HG02970 (cell line): ENCODE results near the gene ARHGAP21.
"Not testable (repeated sequence)": the region's sequence is repeated elsewhere in the genome, so short reads cannot be mapped to it uniquely, and the experiment has no call there.

Experiments
- ATAC-seq: cut with Tn5 transposase; IDR thresholded peaks from one replicate; pipeline ENCODE4 v1.9.1; 2021; ENCODE audit warnings: mild to moderate bottlenecking, moderate library complexity, moderate number of reproducible peaks; ENCODE audit not compliant: unreplicated experiment, low FRiP score

Gene ARHGAP21

DNA sequence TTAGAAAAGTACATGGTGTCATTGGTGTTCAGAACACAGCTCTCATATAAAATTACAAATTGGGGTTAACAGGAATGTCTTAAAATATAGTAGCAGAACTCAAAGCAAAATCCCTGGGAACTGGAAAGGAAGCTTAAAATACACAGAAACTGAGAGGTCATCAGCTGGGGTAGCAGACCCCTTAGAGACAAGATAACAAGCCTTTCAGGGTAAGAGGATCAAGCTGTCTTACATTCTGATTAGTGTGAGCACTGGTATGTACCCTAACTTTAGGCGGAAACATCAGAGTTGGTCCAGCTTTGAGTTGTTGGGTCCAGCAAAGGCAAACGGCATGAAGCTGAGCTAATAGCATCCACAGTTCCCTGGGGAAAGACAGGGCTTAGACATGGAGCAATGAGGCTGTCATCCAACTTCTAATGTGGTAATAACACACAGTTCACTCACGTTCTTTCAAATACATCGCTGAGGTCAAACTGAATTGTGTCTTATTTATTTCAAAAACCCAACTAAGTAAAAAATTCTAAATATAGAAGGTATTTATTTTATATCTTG is 32.6 kb downstream of the ARHGAP21 start:
- no peak for ATAC-seq

DNA sequence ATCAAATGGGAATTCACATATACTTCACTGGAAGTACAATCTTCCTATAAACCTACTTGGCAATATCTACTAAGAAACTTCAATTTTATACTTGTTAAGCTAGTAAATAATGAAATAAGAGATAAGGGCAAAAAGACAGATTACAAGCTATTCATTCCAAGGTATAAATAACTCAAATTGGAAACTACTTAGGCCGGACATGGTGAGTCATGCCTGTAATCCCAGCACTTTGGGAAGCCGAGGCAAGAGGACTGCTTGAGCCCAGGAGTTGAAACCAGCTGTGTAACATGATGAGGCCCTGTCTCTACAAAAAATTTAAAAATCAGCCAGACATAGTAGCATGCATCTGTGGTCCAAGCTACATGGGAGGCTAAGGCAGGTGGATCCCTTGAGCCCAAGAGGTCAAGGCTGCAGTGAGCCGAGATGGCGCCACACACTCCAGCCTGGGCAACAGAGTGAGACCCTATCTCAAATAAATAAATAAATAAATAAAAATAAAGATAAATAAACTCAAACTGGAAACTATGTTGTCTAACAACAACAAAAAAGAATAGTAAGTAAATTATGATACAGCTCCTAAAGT is 37.6 kb downstream of the ARHGAP21 start:
- no peak for ATAC-seq

DNA sequence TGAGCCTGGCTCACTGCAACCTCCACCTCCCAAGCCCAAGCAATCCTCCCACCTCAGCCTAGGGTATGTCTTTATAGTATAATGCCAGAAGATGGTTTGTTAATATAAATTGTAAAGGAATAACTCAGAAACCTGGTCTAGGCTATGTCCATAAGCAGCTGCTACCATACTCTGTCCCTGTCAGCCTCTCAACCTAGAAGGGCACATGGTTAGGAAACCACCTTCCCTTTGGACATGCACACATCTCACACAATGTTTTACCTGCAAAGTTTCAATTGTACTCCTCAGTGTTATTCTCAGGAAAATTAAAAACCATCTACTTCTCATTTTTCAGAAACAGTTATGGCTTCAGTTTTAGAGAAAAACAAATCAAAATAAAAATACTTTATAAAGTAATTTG is 40.1 kb downstream of the ARHGAP21 start:
- ATAC-seq = no peak

DNA sequence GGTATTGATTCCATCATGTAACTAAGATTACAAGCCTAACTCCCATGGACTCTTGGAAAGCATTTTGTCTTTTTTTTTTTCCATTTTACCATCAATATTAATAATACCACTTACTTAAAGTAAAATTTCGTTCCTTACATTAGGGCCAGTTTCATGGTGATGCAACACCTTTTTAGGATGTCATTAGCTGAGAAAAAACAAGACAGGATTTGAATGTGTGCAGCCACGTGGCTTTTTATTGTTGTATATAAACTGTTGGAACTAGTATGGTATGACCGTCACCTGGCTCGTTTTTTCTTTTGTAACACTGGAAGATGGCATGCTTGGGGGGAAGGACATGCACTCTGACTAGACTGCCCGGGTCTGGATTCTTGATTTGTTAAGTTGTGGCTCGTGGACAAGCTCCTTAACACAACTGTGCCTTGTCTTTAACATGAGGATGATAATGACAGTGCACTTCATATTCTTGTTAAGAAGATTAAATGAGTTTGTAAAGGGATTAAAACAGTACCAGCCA is 42.1 kb downstream of the ARHGAP21 start:
- no peak for ATAC-seq

DNA sequence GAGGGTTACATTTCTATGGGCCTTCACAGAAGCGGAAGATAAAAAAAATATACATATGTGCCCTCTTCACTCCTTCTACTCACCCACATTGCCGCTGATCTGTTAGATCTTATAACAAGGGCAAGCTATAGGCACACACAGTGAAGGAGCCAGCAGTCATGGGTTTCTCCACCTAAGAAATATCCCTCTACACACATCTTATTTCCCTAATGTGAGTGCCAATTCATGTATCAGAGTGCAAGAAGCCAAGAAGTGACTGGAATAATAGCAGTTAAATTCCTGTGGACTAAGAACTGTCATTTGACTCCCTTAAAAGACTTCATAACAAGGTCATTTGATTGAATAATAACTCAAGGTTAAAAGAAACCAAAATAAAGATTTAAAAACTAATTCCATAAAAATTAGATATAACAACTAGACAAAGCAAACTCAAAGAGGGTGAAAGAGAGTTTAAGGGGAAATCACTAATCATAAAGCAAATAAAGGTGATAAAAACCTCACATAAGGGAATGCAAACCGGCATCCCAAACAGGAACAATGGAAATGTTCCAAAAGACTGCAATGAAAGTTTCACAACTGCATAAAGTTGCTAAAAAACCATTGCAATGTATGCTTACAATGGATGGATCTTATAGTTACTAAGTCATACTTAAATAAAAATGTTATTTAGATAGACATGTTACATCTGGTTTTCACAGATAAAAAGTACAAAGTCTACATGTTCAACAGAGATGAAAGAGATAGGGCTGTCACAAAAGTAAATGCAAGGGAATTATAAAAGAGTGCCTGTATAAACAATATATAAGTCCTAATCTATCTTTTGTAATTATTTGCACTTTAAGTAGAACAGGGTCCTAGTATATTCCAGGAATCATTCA is 42.8 kb downstream of the ARHGAP21 start:
- ATAC-seq = no peak

DNA sequence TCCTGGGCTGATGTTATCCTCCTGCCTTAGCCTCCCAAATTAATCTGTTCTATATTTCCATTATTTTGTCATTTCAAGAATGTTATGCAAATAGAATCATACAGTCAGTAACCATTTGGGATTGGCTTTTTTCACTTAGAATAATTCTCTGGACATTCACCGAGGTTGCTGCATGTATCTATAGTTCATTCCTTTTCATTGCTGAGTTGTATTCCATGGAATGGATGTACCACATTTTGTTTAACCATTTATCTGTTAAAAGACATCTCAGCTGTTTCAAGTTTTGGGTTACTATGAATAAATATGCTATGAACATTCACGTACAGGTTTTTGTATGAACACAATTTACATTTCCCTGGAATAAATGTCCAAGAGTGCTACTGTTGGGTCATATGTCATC is 44.9 kb downstream of the ARHGAP21 start:
- no peak for ATAC-seq

DNA sequence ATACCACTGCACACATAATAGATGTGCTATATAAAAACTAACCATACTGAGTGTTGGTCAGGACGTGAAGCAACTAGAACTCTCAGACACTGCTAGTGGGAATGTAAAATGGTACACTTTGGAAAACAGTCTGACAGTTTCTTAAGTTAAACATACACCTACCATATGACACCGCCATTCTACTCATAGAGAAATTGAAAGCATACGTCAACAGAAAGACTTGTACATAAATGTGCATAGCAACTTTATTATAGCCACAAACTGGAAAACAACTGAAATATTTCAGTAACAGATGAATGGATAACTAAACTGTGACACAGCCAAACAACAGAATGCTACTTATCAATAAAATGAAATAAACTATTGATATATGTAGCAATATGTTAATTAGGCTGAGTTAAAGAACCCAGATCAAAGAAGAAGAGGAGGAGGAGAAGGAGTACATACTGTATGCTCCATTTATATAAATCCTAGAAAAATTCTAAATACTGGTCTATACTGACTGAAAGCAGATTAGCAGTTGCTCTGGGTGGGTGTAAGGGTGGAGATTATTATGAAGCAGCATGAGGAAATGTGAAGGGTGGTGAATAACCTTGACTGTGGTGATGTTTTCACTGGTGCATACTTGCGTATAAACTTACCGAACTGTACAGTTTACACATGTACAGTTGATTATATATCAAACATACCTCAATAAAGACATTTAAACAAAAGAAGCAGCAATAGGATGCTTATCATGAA is 48.6 kb downstream of the ARHGAP21 start:
- no peak for ATAC-seq

DNA sequence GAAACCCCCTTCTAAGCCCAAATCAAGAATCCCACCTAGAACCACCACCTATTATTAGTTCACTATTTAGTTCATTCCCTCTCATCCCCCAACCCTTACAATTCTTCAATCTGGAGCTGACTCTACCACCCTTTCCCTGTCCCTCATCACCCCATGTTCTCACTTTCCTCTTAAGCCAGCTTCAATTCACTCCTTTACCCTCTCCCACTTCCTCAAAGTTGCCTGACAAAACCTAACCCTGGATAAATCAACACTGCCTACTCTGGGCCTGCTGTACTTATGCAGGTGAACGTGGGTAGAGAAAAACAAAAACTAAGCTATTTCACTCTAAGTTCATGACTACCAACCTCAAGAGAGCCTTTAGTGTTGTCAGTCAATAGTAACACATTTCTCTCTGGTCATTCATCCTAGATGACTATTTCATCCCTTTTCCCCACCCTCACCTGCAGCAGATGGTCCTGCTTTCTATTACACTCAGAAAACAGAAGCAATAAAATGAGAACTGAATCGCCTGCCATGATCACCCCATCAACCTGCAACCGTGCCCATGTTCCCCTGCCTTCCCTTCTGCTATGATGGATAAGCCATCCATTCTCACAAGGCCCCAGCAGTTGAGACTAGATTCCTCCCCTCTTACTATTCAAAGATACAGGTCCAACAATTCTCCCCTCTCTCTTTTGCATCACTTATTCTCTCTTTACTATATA is 52.6 kb downstream of the ARHGAP21 start:
- no peak for ATAC-seq

DNA sequence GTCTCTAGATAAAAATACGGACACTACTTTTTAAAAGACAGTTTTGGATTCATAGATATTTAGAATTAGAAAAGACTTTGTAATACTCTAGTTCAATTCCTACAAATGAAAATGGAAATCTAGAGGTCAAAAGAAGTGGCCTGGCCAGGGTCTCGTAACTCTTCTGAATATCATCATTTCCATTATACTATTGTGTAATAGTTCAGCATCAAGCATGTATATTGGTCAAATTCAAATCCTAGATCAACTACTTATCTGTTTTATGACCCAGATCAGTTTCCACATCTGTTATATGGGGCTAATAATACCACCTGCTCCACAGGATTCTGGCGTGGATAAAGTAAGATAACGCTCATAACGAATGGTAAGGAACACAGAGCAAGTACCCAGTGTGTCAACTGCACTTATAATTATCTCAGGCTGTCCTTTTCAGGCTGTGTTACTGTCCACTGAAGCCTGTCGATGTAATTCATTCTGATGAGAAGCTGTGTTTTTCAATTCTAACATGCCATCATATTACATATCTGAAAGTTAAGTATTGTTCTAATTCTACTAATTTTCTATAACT is 54.3 kb downstream of the ARHGAP21 start:
- no peak for ATAC-seq

DNA sequence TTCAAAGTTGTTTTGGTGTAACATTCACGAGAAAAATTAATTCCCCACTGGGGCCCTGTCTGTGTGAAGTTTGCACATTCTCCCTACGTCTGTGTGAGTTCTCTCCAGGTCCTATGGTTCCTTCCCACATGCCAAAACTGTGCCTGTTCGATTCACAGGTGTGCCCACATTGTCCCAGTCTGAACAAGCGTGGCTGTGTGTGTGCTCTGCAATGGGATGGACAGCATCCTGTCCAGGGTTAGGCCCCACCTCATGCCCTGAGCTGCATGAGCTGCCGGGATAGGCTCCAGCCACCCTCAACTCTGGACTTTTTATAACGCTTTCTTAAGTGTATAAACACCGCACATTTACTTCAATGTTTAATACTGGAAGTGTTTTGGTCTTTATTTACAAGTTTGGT is 55.4 kb downstream of the ARHGAP21 start:
- ATAC-seq = no peak

DNA sequence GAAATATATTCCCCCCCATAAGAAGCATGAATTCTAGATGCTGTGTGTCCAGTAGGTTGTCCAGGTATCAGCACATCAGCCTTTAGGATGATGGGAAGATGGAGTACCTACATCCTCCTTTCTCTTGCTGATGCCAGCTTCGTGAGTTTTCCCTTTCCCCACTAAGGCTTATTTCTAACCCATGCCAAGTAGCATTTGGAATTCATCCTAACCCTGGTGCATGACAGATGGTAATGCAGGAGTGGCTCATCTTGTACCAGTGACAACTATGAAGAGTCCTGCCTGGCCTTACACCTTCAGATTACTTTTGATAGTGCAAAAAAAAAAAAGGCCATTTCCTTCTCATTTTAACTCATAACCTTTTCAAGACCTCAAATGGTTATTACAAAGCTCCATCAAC is 58.7 kb downstream of the ARHGAP21 start:
- ATAC-seq = no peak

DNA sequence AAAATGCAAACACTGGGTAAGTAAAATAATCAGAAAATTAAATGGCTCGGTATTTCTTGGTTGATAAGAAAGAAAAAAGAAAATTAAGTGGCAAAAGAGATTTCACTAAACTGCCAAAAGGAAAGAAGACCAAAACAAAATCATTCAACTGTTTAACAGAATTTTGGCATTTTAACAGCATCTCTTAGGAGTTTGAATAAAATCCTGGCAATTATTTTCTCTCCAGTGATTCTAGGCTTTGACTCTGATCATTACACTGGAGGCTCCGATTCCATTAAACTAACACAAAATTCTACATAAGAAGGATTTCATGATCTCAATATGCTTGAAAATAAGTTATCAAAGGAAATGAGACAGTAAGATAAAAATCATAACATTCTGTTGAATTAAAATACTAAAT is 62.3 kb downstream of the ARHGAP21 start:
- ATAC-seq = no peak

DNA sequence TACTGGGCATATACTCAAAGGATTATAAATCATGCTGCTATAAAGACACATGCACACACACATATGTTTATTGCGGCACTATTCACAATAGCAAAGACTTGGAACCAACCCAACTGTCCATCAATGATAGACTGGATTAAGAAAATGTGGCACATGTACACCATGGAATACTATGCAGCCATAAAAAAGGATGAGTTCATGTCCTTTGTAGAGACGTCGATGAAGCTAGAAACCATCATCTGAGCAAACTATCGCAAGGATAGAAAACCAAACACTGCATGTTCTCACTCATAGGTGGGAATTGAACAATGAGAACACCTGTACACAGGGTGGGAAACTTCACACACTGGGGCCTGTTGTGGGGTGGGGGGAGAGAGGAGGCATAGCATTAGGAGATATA is 65.4 kb downstream of the ARHGAP21 start:
- not testable (repeated sequence) for ATAC-seq

DNA sequence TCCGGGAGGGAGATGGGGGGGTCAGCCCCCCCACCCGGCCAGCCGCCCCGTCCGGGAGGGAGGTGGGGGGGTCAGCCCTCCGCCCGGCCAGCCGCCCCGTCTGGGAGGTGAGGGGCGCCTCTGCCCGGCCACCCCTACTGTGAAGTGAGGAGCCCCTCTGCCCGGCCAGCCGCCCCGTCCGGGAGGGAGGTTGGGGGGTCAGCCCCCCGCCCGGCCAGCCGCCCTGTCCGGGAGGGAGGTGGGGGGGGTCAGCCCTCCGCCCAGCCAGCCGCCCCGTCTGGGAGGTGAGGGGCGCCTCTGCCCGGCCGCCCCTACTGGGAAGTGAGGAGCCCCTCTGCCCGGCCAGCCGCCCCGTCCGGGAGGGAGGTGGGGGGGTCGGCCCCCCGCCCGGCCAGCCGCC is 67.4 kb downstream of the ARHGAP21 start:
- ATAC-seq = not testable (repeated sequence)

DNA sequence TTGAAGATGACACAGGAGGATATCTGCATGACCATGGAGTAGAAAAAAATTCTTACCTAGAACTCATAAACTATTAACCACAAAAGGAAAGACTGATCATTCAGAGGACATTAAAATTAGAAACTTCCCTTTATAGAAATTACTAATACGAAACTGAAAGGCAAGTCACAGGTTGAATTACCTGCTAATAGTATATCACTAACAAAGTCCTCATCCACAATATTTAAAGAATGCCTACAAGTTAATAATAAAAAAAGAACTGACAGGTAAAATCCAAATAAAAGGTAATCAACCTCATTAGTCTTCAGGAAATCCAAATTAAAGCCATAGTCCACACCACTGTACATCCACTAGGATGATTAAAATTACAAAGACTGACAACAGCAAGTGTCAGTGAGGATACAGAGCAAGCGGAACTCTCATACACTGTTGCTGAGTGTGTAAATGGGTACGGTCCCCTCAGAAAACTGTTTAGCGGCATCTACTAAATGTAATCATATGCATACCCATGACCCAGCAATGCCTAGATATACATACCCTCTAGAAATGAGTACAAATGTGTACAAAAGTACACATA is 71.2 kb downstream of the ARHGAP21 start:
- peak; percentile 82 for ATAC-seq

DNA sequence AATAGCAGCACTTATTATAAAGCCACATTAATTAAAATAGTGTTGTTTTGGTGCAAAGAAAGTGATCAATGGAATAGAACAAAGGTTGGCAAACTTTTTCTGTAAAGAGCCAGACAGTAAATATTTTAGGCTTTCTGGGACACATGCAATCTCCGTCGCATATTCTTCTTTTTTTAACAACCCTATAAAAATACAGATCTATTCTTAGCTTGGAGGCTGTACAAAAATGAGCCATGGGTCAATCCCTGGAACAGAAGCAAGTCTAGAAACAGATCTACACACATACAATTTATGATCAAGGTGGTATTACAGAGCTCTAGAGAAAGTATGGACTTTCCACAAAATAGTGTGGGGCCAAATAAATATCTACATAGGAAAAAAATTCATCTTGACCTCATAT is 71.8 kb downstream of the ARHGAP21 start:
- no peak for ATAC-seq

DNA sequence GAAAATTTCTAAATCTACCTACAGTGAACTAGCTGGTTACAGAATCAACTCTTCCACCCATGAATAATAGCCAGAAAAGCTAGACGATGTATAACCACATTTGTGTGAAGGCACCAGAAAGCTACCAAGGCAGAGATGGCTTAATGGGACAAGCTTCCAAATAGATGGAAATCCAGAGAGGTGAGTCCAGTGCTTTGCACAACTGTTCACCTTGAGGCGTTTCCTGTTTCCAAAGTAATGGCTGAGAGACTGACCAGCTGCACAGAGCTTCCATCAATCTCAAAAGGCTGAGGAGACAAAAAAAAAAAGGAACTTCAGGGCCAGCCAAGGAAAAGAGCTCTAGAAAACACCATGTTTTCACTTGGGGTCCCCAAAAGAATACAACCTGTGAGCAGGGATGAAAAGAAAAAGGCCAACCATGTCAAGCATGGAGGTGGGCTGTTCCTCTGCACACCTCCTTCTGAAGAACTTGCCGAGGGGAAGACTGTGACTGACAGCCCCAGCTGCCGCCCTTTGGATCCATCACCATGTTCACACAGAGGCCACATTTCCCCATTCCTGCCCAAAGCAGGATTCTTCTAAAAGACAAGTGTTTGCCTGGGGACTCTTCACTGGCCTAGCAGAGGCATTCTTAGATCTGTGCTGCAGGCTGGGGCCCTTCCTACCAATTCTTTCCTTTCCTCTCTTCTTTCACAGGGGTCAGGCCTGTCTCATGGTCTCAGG is 72.9 kb downstream of the ARHGAP21 start:
- ATAC-seq = no peak

DNA sequence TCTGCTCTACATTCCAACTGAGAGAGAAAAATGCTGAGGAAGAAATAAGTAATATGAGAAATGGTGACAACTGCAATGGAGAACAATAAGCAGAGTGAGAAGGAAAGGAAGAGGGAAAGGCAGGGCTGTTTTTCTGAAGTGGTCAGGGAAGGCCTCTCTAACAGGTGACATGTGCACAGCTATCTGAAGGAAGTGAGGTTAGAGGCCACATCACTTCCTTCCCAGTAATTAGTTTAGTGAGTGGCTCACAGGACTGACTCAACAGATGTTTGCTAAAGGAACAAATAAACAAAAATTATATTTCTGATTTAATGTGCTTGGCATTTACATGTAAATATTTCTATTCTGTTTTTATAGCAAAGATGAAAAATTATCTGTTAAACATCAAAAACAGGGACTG is 77.9 kb downstream of the ARHGAP21 start:
- ATAC-seq = no peak

DNA sequence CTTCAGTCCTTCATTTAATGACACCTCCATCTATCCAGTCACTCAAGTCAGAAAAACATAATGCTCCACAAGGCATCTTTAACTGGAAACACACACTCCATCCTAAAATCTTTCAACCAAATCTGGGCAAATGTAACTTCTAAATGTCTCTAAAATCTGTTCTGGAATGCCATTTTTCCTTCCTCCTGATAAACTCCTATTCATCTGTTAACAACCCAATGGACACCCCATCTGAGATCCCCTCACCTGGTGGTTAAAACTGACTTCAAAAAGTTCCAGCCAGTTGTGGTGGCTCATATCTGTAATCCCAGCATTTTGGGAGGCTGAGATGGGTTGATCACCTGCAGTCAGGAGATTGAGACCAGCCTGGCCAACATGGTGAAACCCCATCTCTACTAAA is 78.7 kb downstream of the ARHGAP21 start:
- no peak for ATAC-seq
